GM12892 (cell line): ENCODE measurements around the gene SPATA20.

Experiments
- POLR2A ChIP-seq: IDR thresholded peaks from 2 replicates; pipeline ENCODE4 v1.6.1; 2011; ENCODE audit warnings: low read depth, low read length, control low read depth
- POLR2AphosphoS5 ChIP-seq: IDR thresholded peaks from 2 replicates; pipeline ENCODE4 v1.6.1; 2011; ENCODE audit warnings: low read depth, low read length, control low read depth
- TAF1 ChIP-seq: IDR thresholded peaks from 2 replicates; pipeline ENCODE4 v1.6.1; 2011; ENCODE audit warnings: low read depth, mild to moderate bottlenecking, control low read depth, low read length, borderline replicate concordance

DNA sequence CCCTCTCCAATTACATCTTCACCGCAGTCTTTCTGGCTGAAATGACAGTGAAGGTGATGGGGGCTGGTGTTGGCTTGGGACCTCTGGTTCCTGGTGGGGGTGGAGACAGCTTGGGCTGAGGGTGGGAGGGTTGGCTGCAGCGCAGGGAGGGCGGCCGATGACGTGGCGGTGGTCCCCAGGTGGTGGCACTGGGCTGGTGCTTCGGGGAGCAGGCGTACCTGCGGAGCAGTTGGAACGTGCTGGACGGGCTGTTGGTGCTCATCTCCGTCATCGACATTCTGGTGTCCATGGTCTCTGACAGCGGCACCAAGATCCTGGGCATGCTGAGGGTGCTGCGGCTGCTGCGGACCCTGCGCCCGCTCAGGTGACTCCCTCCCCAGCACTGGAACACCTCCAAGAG is 55.9 kb downstream of the SPATA20 start:
- TF ChIP-seq TAF1 (no peak), POLR2AphosphoS5 (no peak), POLR2A (no peak)
